Activated CD4-positive, alpha-beta T cell treated with anti-CD3 and anti-CD28 coated beads, Interleukin-2, Interleukin-4, amounts not matched to agents 100 ng/mL and 50 ng/mL, durations not matched to agents 16 hours and 8 hours (primary cell): ENCODE measurements around the gene FBXL2.
"Not testable (repeated sequence)": the region's sequence is repeated elsewhere in the genome, so short reads cannot be mapped to it uniquely, and the experiment has no call there.

Source experiments
- DNase-seq: peaks from one replicate; pipeline ENCODE4 v3.0.0-alpha.2; 2020; ENCODE audit warnings: low spot score

The FBXL2 gene

GRCh38 chr3:33428734-33429133, 151.5 kb downstream of the FBXL2 start:
- no peak for DNase-seq

DNA sequence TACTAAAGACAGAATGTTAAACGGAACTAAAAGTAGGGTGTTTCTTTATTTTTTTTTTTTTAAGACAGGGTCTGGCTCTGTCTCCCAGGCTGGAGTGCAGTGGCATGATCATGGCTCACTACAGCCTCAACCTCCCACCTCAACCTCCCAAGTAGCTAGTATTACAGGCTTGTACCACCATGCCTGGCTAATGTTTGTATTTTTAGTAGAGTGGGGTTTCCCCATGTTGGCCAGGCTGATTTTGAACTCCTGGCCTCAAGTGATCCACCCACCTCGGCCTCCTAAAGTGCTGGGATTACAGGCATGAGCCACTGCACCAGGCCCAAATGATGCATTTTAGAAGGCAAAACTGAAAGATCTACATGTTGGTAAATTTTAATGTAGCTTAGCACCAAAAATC, 152.1 kb downstream of the FBXL2 start:
- not testable (repeated sequence) for DNase-seq

GRCh38 chr3:33430061-33430460, 152.8 kb downstream of the FBXL2 start:
- DNase-seq: no peak

GRCh38 chr3:33430571-33430970, 153.3 kb downstream of the FBXL2 start:
- no peak for DNase-seq

- no peak for DNase-seq
Measured at GRCh38 chr3:33433843-33434242, 156.6 kb downstream of the FBXL2 start.
